WTC11 (cell line): ENCODE results near the gene PICK1. TPM values are rescaled to one million over a fixed set of nuclear protein-coding genes. Genes with fewer than 3 reads are reported as not detected.

Source experiments
- ATAC-seq: fragments of 200-7000 bp; cut with Tn5 transposase; 2 replicates; pipeline ENCODE4 v1.10.0; 2021; ENCODE audit warnings: mild to moderate bottlenecking, moderate library complexity
- CTCF ChIA-PET: fragments of 300-600 bp; sonication (Branson Sonifier 250); formaldehyde crosslinking; loops from one replicate; lab custom pipeline; 2021; ENCODE audit warnings: antibody characterized with exemption; lab: Charles Lee
- POLR2A ChIA-PET: fragments of 350-600 bp; sonication (Branson Sonifier 250); formaldehyde crosslinking; loops from one replicate; lab custom pipeline; 2021; ENCODE audit warnings: antibody characterized with exemption; lab: Charles Lee
- DNase-seq: peaks from one replicate; pipeline ENCODE4 v3.0.0; 2021; ENCODE audit warnings: low spot score
- H3K27ac Mint-ChIP-seq: 2 replicates; pipeline ENCODE4 v1.8.0; 2021; ENCODE audit warnings: mixed read lengths
- H3K27me3 Mint-ChIP-seq: 2 replicates; pipeline ENCODE4 v1.8.0; 2021; ENCODE audit warnings: low read depth, mild to moderate bottlenecking, moderate library complexity, mixed read lengths
- H3K36me3 Mint-ChIP-seq: 2 replicates; pipeline ENCODE4 v1.8.0; 2021; ENCODE audit warnings: mixed read lengths
- H3K4me1 Mint-ChIP-seq: 2 replicates; pipeline ENCODE4 v1.8.0; 2022; ENCODE audit warnings: mixed read lengths
- H3K4me3 Mint-ChIP-seq: 2 replicates; pipeline ENCODE4 v1.8.0; 2021; ENCODE audit warnings: mild to moderate bottlenecking, moderate library complexity, mixed read lengths
- H3K9me3 Mint-ChIP-seq: 2 replicates; pipeline ENCODE4 v1.8.0; 2021; ENCODE audit warnings: mixed read lengths
- FOXP1 ChIP-seq: sonication (generic); formaldehyde crosslinking; IDR thresholded peaks from 2 replicates; pipeline ENCODE4 v1.8.0; 2022; ENCODE audit warnings: missing genetic modification reagents, mild to moderate bottlenecking, moderate library complexity, borderline replicate concordance
- GTF2I ChIP-seq: fragments of 250-450 bp; sonication (Bioruptor Pico); conservative IDR thresholded peaks from 2 replicates; pipeline ENCODE4 v1.4.0; 2021; ENCODE audit warnings: mild to moderate bottlenecking
- JAZF1 ChIP-seq: fragments of 250-450 bp; sonication (Bioruptor Pico); IDR thresholded peaks from 2 replicates; pipeline ENCODE4 v1.9.0; 2021; ENCODE audit warnings: moderate library complexity, mild to moderate bottlenecking, inconsistent platforms
- NFYB ChIP-seq: sonication (generic); formaldehyde crosslinking; conservative IDR thresholded peaks from 2 replicates; pipeline ENCODE4 v1.8.0; 2022; ENCODE audit warnings: low read depth, missing genetic modification reagents
- SMAD3 ChIP-seq: sonication (generic); formaldehyde crosslinking; IDR thresholded peaks from 2 replicates; pipeline ENCODE4 v1.8.0; 2022; ENCODE audit warnings: missing genetic modification reagents, mild to moderate bottlenecking, borderline replicate concordance
- TEAD4 ChIP-seq: sonication (generic); formaldehyde crosslinking; IDR thresholded peaks from 2 replicates; pipeline ENCODE4 v1.8.0; 2022; ENCODE audit warnings: mild to moderate bottlenecking, missing genetic modification reagents
- total RNA-seq: library from RNA; stranded (reverse); gene quantifications from 3 replicates; pipeline ENCODE4 v1.2.3, GENCODE V29; 2021
- TF ChIP-seq, protein P1 (sequence below): sonication (generic); formaldehyde crosslinking; IDR thresholded peaks from 2 replicates; pipeline ENCODE4 v1.8.1; 2023; ENCODE audit warnings: mild to moderate bottlenecking, missing genetic modification reagents, moderate library complexity
- TF ChIP-seq, protein P2 (sequence below): fragments of 250-450 bp; sonication (Bioruptor Pico); IDR thresholded peaks from 2 replicates; pipeline ENCODE4 v1.8.0; 2021; ENCODE audit warnings: mild to moderate bottlenecking
- TF ChIP-seq, protein P3 (sequence below): sonication (generic); formaldehyde crosslinking; IDR thresholded peaks from 2 replicates; pipeline ENCODE4 v1.8.0; 2023; ENCODE audit warnings: mild to moderate bottlenecking, missing genetic modification reagents
- TF ChIP-seq, protein P4 (sequence below): sonication (generic); formaldehyde crosslinking; IDR thresholded peaks from 2 replicates; pipeline ENCODE4 v1.8.1; 2022; ENCODE audit warnings: mild to moderate bottlenecking, moderate library complexity, missing genetic modification reagents
- TF ChIP-seq, protein P5 (sequence below): sonication (generic); formaldehyde crosslinking; IDR thresholded peaks from 2 replicates; pipeline ENCODE4 v1.8.0; 2022; ENCODE audit warnings: missing genetic modification reagents
- TF ChIP-seq, protein P6 (sequence below): sonication (generic); formaldehyde crosslinking; IDR thresholded peaks from 2 replicates; pipeline ENCODE4 v1.8.0; 2023; ENCODE audit warnings: missing genetic modification reagents, mild to moderate bottlenecking, borderline replicate concordance

PICK1 gene
- total RNA-seq, 1 experiment from 2014 or later, result 33.4 TPM

DNA sequence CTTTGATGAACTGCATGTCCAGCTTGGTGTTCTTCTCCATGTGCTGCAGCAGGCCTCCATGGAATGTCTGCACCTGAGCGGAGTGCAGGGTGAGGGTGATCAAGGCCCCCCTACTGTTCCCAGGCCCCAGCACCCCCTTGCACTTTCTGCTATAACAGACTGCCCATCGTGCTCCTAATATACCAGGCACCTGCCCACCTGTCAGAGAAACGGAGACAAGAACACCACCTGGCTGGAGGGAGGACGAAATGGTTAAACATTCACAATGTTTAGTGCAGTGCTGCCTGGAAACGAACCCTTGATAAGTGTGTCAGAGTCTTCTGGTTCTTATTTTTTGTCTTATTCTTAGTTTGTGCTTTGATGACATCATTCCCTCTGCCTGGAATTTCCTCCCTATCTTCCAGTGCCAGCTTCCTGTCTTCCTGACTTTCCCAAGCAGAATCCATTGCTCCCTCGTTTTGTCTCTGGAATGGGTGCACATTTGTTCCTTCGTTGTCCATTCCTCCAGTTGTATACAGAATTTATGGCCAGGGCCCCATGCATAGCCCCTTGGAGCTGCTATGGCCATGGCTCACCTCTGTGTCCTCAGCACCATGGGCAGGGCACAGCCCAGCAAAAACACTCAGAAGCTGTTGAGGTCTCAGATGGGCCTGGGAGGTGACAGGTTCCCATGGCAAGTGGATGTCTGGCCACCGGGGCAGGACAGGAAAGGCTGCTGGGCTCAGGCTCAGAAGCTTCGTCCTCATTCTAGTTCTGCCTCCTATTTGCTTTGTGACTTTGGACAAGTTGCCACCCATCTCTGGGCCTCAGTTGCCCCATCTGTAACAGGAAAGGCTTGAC, 41.4 kb downstream of the PICK1 start:
- no peaks in the 10 kb centered on the region for H3K9me3 Mint-ChIP-seq
- DNase-seq (no peak), ATAC-seq (no peak)
- no peaks in the 10 kb centered on the region; the same call in 1 of the 2 replicates for H3K36me3 Mint-ChIP-seq
- ChIA-PET POLR2A (interaction anchor here (0.9 to 1.7 kb wide), 6 partner anchors 9 to 64 kb away, joined by 3 to 5 read pairs (median 5); partner anchors contain the start of gene PICK1), CTCF (interaction anchor here (0.5 to 9.9 kb wide), 58 partner anchors 13 to 1557 kb away, joined by 3 to 222 read pairs (median 6); partner anchors contain the start of genes BAIAP2L2, DMC1, MAFF and PICK1)
- no peak overlapping the region for H3K4me3 Mint-ChIP-seq
- no peak overlapping the region for H3K27ac Mint-ChIP-seq
- no peak for TF ChIP-seq NFYB (CRISPR knock-in tag)
- TF ChIP-seq, protein P1, sequence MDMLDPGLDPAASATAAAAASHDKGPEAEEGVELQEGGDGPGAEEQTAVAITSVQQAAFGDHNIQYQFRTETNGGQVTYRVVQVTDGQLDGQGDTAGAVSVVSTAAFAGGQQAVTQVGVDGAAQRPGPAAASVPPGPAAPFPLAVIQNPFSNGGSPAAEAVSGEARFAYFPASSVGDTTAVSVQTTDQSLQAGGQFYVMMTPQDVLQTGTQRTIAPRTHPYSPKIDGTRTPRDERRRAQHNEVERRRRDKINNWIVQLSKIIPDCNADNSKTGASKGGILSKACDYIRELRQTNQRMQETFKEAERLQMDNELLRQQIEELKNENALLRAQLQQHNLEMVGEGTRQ (CRISPR knock-in tag), result no peak
- TF ChIP-seq, protein P2, sequence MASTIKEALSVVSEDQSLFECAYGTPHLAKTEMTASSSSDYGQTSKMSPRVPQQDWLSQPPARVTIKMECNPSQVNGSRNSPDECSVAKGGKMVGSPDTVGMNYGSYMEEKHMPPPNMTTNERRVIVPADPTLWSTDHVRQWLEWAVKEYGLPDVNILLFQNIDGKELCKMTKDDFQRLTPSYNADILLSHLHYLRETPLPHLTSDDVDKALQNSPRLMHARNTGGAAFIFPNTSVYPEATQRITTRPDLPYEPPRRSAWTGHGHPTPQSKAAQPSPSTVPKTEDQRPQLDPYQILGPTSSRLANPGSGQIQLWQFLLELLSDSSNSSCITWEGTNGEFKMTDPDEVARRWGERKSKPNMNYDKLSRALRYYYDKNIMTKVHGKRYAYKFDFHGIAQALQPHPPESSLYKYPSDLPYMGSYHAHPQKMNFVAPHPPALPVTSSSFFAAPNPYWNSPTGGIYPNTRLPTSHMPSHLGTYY, result no peak
- no peak for TF ChIP-seq FOXP1 (CRISPR knock-in tag)
- TF ChIP-seq, protein P3, sequence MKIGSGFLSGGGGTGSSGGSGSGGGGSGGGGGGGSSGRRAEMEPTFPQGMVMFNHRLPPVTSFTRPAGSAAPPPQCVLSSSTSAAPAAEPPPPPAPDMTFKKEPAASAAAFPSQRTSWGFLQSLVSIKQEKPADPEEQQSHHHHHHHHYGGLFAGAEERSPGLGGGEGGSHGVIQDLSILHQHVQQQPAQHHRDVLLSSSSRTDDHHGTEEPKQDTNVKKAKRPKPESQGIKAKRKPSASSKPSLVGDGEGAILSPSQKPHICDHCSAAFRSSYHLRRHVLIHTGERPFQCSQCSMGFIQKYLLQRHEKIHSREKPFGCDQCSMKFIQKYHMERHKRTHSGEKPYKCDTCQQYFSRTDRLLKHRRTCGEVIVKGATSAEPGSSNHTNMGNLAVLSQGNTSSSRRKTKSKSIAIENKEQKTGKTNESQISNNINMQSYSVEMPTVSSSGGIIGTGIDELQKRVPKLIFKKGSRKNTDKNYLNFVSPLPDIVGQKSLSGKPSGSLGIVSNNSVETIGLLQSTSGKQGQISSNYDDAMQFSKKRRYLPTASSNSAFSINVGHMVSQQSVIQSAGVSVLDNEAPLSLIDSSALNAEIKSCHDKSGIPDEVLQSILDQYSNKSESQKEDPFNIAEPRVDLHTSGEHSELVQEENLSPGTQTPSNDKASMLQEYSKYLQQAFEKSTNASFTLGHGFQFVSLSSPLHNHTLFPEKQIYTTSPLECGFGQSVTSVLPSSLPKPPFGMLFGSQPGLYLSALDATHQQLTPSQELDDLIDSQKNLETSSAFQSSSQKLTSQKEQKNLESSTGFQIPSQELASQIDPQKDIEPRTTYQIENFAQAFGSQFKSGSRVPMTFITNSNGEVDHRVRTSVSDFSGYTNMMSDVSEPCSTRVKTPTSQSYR (CRISPR knock-in tag), result no peak
- H3K27me3 Mint-ChIP-seq, result peaks cover 7% of the 10 kb centered on the region
- peaks cover 14% of the 10 kb centered on the region for H3K4me1 Mint-ChIP-seq

DNA sequence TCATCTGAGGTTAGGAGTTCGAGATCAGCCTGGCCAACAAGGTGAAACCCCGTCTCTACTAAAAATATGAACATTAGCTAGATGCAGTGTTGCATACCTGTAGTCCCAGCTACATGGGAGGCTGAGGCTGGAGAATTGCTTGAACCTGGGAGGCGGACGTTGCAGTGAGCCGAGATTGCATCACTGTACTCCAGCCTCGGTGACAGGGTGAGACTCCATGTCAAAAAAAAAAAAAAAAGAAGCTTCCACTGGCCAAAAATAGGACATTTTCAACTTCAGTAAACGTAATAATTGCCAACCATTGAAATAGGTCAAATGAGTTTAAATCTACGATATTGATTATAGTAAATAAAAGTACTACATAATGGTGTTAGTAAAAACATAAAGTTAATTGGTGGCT, 46.4 kb downstream of the PICK1 start:
- DNase-seq, result no peak
- Mint-ChIP-seq H3K36me3 (no peaks in the 10 kb centered on the region), H3K27me3 (peaks cover 2% of the 10 kb centered on the region; the same call in 1 of the 2 replicates), H3K27ac (no peak overlapping the region), H3K4me1 (no peaks in the 10 kb centered on the region), H3K9me3 (no peaks in the 10 kb centered on the region), H3K4me3 (no peak overlapping the region)
- CTCF ChIA-PET, result interaction anchor here (0.6 to 9.9 kb wide), 27 partner anchors 8 to 167 kb away, joined by 3 to 222 read pairs (median 6); partner anchors contain the start of genes BAIAP2L2, PICK1 and SLC16A8
- POLR2A ChIA-PET, result interaction anchor here (0.7 kb wide), 1 partner anchor 83 kb away, joined by 3 read pairs; no protein-coding TSS in a partner anchor
- TF ChIP-seq, protein P4, sequence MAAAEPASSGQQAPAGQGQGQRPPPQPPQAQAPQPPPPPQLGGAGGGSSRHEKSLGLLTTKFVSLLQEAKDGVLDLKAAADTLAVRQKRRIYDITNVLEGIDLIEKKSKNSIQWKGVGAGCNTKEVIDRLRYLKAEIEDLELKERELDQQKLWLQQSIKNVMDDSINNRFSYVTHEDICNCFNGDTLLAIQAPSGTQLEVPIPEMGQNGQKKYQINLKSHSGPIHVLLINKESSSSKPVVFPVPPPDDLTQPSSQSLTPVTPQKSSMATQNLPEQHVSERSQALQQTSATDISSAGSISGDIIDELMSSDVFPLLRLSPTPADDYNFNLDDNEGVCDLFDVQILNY, result no peak
- TF ChIP-seq TEAD4 (CRISPR knock-in tag) (no peak), JAZF1 (CRISPR knock-in tag) (no peak), SMAD3 (CRISPR knock-in tag) (no peak)
- TF ChIP-seq, protein P2, result no peak
- no peak for ATAC-seq

DNA sequence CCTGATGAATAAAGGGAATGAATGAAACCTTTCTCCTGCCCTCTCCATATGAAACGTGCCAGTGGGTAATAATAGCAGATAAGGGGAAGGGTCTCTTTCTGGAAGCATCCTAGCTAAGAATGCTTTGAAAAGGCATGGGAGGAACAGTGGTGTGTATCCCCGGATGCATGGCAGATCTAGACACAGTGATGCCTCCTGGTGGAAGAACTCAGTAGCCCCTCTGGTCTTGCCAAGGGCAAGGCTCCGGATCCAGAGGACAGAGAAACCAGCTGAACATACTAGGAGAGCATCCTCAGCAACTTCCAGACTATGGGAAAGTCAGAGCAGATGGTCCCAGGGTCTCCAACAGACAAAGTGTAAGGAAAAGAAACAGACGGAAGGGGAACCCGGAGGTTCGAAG, 46.9 kb downstream of the PICK1 start:
- DNase-seq, result peak; percentile 62
- H3K27ac Mint-ChIP-seq, result peak overlapping the region; percentile 90; the same call in 1 of the 2 replicates
- ChIA-PET POLR2A (interaction anchor here (0.7 kb wide), 3 partner anchors 41 to 83 kb away, joined by 3 to 6 read pairs (median 4); no protein-coding TSS in a partner anchor), CTCF (interaction anchor here (0.6 to 9.9 kb wide), 29 partner anchors 8 to 166 kb away, joined by 3 to 222 read pairs (median 5); partner anchors contain the start of genes BAIAP2L2, PICK1, PLA2G6 and SLC16A8)
- H3K36me3 Mint-ChIP-seq, result no peaks in the 10 kb centered on the region
- no peaks in the 10 kb centered on the region for H3K9me3 Mint-ChIP-seq
- H3K4me1 Mint-ChIP-seq, result no peaks in the 10 kb centered on the region
- H3K27me3 Mint-ChIP-seq, result 0 out of 2 replicates have a peak, but pooled peaks cover 2% of the 10 kb centered on the region
- ATAC-seq, result peak; percentile 86
- no peak overlapping the region for H3K4me3 Mint-ChIP-seq
- TF ChIP-seq, protein P5, sequence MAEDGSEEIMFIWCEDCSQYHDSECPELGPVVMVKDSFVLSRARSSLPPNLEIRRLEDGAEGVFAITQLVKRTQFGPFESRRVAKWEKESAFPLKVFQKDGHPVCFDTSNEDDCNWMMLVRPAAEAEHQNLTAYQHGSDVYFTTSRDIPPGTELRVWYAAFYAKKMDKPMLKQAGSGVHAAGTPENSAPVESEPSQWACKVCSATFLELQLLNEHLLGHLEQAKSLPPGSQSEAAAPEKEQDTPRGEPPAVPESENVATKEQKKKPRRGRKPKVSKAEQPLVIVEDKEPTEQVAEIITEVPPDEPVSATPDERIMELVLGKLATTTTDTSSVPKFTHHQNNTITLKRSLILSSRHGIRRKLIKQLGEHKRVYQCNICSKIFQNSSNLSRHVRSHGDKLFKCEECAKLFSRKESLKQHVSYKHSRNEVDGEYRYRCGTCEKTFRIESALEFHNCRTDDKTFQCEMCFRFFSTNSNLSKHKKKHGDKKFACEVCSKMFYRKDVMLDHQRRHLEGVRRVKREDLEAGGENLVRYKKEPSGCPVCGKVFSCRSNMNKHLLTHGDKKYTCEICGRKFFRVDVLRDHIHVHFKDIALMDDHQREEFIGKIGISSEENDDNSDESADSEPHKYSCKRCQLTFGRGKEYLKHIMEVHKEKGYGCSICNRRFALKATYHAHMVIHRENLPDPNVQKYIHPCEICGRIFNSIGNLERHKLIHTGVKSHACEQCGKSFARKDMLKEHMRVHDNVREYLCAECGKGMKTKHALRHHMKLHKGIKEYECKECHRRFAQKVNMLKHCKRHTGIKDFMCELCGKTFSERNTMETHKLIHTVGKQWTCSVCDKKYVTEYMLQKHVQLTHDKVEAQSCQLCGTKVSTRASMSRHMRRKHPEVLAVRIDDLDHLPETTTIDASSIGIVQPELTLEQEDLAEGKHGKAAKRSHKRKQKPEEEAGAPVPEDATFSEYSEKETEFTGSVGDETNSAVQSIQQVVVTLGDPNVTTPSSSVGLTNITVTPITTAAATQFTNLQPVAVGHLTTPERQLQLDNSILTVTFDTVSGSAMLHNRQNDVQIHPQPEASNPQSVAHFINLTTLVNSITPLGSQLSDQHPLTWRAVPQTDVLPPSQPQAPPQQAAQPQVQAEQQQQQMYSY (CRISPR knock-in tag), result no peak
- no peak for TF ChIP-seq GTF2I (CRISPR knock-in tag)
- TF ChIP-seq, protein P6, sequence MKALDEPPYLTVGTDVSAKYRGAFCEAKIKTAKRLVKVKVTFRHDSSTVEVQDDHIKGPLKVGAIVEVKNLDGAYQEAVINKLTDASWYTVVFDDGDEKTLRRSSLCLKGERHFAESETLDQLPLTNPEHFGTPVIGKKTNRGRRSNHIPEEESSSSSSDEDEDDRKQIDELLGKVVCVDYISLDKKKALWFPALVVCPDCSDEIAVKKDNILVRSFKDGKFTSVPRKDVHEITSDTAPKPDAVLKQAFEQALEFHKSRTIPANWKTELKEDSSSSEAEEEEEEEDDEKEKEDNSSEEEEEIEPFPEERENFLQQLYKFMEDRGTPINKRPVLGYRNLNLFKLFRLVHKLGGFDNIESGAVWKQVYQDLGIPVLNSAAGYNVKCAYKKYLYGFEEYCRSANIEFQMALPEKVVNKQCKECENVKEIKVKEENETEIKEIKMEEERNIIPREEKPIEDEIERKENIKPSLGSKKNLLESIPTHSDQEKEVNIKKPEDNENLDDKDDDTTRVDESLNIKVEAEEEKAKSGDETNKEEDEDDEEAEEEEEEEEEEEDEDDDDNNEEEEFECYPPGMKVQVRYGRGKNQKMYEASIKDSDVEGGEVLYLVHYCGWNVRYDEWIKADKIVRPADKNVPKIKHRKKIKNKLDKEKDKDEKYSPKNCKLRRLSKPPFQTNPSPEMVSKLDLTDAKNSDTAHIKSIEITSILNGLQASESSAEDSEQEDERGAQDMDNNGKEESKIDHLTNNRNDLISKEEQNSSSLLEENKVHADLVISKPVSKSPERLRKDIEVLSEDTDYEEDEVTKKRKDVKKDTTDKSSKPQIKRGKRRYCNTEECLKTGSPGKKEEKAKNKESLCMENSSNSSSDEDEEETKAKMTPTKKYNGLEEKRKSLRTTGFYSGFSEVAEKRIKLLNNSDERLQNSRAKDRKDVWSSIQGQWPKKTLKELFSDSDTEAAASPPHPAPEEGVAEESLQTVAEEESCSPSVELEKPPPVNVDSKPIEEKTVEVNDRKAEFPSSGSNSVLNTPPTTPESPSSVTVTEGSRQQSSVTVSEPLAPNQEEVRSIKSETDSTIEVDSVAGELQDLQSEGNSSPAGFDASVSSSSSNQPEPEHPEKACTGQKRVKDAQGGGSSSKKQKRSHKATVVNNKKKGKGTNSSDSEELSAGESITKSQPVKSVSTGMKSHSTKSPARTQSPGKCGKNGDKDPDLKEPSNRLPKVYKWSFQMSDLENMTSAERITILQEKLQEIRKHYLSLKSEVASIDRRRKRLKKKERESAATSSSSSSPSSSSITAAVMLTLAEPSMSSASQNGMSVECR (CRISPR knock-in tag), result no peak
